ENCODE data around the gene BCAR3.
"Not testable (repeated sequence)": the region's sequence is repeated elsewhere in the genome, so short reads cannot be mapped to it uniquely, and the experiment has no call there.

Gene BCAR3

GRCh38 chr1:93559045-93559444 lies 122.6 kb downstream of the BCAR3 start:
- H3K9me3 Mint-ChIP-seq, result no peaks in the 10 kb centered on the region
- peaks cover 12% of the 10 kb centered on the region for H3K4me1 Mint-ChIP-seq (ENCODE audit: low read depth)
- no peak overlapping the region for H3K4me3 Mint-ChIP-seq
- H3K27ac Mint-ChIP-seq, result no peak overlapping the region
- H3K36me3 Mint-ChIP-seq (ENCODE audit: low read depth), result no peaks in the 10 kb centered on the region
- no peak for DNase-seq
- H3K27me3 Mint-ChIP-seq, result peaks cover 8% of the 10 kb centered on the region

DNA sequence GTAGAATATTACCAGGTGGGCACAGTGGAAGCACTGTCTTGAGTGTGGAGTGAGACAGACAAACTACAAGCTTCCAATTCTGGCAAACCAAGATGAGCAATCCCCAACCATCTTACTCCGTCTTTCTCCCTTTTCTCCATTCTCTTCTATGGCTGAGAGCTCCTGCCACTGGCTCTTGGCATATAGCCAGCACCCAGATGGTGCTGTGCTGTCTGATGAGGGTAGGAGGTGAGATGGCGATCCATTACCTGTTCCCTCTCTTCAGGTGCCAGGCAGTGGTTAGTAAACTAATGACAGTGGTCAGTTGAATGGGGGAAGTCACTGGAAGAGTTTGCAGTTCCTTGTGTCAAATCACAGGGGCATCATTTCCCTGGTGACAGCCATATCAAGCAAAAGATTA lies 125.3 kb downstream of the BCAR3 start:
- H3K36me3 Mint-ChIP-seq (ENCODE audit: low read depth), result no peaks in the 10 kb centered on the region
- no peaks in the 10 kb centered on the region for H3K9me3 Mint-ChIP-seq
- no peak overlapping the region for H3K27ac Mint-ChIP-seq
- DNase-seq, result no peak
- peaks cover 18% of the 10 kb centered on the region for H3K4me1 Mint-ChIP-seq (ENCODE audit: low read depth)
- H3K4me3 Mint-ChIP-seq, result no peak overlapping the region
- peaks cover 8% of the 10 kb centered on the region for H3K27me3 Mint-ChIP-seq

GRCh38 chr1:93554883-93555872 lies 126.5 kb downstream of the BCAR3 start:
- no peak overlapping the region for H3K27ac Mint-ChIP-seq
- peaks cover 8% of the 10 kb centered on the region for H3K27me3 Mint-ChIP-seq
- no peaks in the 10 kb centered on the region for H3K9me3 Mint-ChIP-seq
- H3K36me3 Mint-ChIP-seq (ENCODE audit: low read depth), result no peaks in the 10 kb centered on the region
- peaks cover 18% of the 10 kb centered on the region for H3K4me1 Mint-ChIP-seq (ENCODE audit: low read depth)
- H3K4me3 Mint-ChIP-seq, result no peak overlapping the region
- DNase-seq, result no peak

DNA sequence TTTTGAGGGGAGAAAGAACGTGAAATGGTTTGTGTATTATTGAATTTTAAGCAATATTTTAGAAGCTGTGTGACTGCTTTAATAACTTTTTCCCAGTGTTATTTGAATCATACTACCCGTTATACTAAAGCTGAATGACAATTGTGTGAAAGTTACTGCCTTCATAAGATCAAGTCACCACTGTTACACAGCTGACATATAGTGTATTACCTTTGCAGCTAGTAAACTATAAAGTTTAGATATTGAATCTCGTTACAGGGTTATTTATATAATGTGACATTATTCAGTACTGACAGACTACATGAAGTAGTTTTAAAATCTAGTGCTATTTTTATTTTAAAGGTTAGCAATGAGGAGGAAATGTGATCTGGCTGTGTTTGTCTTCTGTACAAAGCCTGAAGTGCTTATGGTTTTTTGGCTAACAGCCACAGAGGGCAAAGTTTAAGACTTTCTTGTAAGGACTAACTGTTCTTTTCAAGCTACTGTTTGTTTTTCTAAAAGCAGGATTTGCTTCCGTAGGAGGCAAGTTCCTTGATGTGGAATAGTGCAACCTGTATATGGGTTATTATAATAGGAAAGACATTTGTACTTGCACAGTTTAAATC lies 127.6 kb downstream of the BCAR3 start:
- H3K4me1 Mint-ChIP-seq (ENCODE audit: low read depth), result peaks cover 18% of the 10 kb centered on the region
- not testable (repeated sequence) for DNase-seq; H3K27ac Mint-ChIP-seq; H3K9me3 Mint-ChIP-seq; H3K36me3 Mint-ChIP-seq (ENCODE audit: low read depth); H3K27me3 Mint-ChIP-seq; H3K4me3 Mint-ChIP-seq

- DNase-seq, result no peak
- H3K4me1 Mint-ChIP-seq (ENCODE audit: low read depth), result peaks cover 16% of the 10 kb centered on the region
- peaks cover 8% of the 10 kb centered on the region for H3K27me3 Mint-ChIP-seq
Measured at GRCh38 chr1:93552741-93553455, 128.7 kb downstream of the BCAR3 start.

GRCh38 chr1:93549811-93550210 lies 131.8 kb downstream of the BCAR3 start:
- Mint-ChIP-seq H3K27ac (no peak overlapping the region), H3K36me3 (ENCODE audit: low read depth) (no peaks in the 10 kb centered on the region), H3K9me3 (no peaks in the 10 kb centered on the region), H3K4me3 (no peak overlapping the region), H3K4me1 (ENCODE audit: low read depth) (peaks cover 9% of the 10 kb centered on the region), H3K27me3 (peaks cover 4% of the 10 kb centered on the region)
- no peak for DNase-seq

More at GRCh38 chr1:93552741-93553455, 128.7 kb downstream of the BCAR3 start:
- Mint-ChIP-seq H3K4me3 (no peak overlapping the region), H3K9me3 (no peaks in the 10 kb centered on the region), H3K36me3 (ENCODE audit: low read depth) (no peaks in the 10 kb centered on the region), H3K27ac (no peak overlapping the region)

DNA sequence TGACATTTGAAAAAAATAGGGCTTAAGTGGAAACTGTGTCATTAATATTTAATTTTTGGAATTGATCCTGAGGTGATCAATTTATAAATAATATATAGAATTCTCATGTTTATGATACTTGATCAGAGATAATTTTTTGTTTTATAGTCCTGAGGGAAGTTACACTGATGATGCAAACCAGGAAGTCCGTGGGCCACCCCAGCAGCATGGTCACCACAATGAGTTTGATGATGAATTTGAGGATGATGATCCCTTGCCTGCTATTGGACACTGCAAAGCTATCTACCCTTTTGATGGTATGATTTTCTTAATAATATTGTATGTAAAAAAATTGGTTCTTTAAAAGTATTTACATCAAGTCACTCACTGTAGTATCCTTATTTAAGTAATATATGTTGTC lies 132.5 kb downstream of the BCAR3 start:
- Mint-ChIP-seq H3K36me3 (ENCODE audit: low read depth) (no peaks in the 10 kb centered on the region), H3K4me1 (ENCODE audit: low read depth) (peaks cover 6% of the 10 kb centered on the region), H3K9me3 (no peaks in the 10 kb centered on the region), H3K27ac (no peak overlapping the region), H3K27me3 (no peaks in the 10 kb centered on the region), H3K4me3 (no peak overlapping the region)
- no peak for DNase-seq

DNA sequence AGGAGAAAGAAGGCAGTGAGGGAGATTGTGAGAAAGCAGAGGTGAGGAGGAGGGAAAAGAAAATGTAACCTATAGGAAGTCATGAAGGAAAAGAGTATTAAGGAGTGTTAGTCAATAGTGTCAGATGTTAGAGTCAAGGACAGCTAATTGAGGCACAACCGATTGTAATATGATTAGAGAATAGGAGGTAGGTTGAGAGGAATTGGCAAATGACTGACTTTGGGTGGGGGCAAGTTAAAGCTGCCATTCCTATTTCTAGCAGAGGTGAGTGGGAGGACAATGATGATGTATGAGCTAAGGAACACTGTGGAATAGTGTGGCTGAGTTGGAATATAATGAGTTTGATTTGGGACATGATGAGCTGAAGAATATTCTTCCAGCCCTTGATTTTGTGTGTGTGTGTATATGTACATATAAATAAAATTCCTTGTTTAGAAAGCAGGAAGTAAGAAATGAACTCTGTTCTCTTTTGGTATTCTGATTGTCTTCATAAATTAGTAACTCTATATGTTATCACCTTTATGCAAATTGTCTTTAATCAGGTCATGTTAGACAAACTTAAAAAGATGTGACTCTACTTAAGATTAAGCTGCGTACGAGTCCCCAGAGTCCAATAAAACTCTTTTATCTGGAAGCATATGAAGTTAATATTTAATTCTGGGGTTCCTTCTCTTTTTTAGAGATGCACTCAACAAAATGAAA lies 135.3 kb downstream of the BCAR3 start:
- Mint-ChIP-seq H3K4me3 (no peak overlapping the region), H3K4me1 (ENCODE audit: low read depth) (no peaks in the 10 kb centered on the region), H3K9me3 (no peaks in the 10 kb centered on the region), H3K27me3 (no peaks in the 10 kb centered on the region), H3K36me3 (ENCODE audit: low read depth) (no peaks in the 10 kb centered on the region), H3K27ac (no peak overlapping the region)
- no peak for DNase-seq

- no peaks in the 10 kb centered on the region for H3K36me3 Mint-ChIP-seq (ENCODE audit: low read depth)
- no peaks in the 10 kb centered on the region for H3K27me3 Mint-ChIP-seq
- no peak overlapping the region for H3K27ac Mint-ChIP-seq
- DNase-seq, result no peak
- no peaks in the 10 kb centered on the region for H3K9me3 Mint-ChIP-seq
- peaks cover 5% of the 10 kb centered on the region for H3K4me1 Mint-ChIP-seq (ENCODE audit: low read depth)
- H3K4me3 Mint-ChIP-seq, result no peak overlapping the region
Measured at GRCh38 chr1:93542398-93542797, 139.2 kb downstream of the BCAR3 start.

- H3K9me3 Mint-ChIP-seq, result no peaks in the 10 kb centered on the region
- H3K4me1 Mint-ChIP-seq (ENCODE audit: low read depth), result peaks cover 5% of the 10 kb centered on the region
- no peaks in the 10 kb centered on the region for H3K27me3 Mint-ChIP-seq
- no peak overlapping the region for H3K27ac Mint-ChIP-seq
- no peak for DNase-seq
- H3K36me3 Mint-ChIP-seq (ENCODE audit: low read depth), result no peaks in the 10 kb centered on the region
- no peak overlapping the region for H3K4me3 Mint-ChIP-seq
Measured at GRCh38 chr1:93541045-93541444, 140.6 kb downstream of the BCAR3 start.

DNA sequence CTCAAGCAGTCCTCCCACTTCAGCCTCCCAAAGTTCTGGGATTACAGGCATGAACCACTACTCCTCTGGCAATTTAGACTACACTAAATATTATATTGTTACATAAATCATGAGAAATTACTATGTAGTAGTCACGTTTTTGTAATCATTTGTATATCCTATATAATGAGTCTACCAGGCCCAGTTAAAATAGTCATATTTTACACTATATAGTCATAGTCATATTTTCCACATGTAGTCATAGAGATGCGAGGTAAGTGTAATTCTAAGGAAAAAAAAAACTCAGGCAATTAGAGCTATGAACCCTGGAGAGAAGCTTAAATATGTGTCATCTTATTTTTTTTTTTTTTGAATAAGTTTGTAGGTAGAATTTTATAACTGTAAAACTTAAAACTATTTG lies 143.7 kb downstream of the BCAR3 start:
- DNase-seq, result no peak
- no peak overlapping the region for H3K4me3 Mint-ChIP-seq
- H3K9me3 Mint-ChIP-seq, result no peaks in the 10 kb centered on the region
- no peak overlapping the region for H3K27ac Mint-ChIP-seq
- peaks cover 5% of the 10 kb centered on the region for H3K4me1 Mint-ChIP-seq (ENCODE audit: low read depth)
- H3K27me3 Mint-ChIP-seq, result no peaks in the 10 kb centered on the region
- no peaks in the 10 kb centered on the region for H3K36me3 Mint-ChIP-seq (ENCODE audit: low read depth)

DNA sequence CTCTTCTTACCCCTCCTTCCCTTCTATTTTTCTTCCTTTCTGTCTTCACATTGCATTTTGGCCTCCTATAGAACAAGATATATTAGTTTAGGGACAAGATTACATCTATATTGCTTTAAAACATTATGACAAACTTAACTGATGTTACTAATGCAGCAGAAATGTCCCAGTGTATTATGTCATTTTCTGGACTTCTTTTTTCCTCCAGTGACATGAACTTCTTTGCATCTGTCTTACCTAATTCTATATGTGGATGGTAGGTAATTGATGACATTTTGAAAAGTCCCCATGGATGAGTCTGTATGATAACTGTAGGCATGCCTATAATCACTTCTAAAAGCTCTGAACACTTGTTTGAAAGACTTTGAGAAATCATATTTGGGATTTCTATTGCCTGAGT lies 144.2 kb downstream of the BCAR3 start:
- Mint-ChIP-seq H3K9me3 (no peaks in the 10 kb centered on the region), H3K4me3 (no peak overlapping the region), H3K27me3 (no peaks in the 10 kb centered on the region), H3K27ac (no peak overlapping the region), H3K36me3 (ENCODE audit: low read depth) (no peaks in the 10 kb centered on the region), H3K4me1 (ENCODE audit: low read depth) (peaks cover 5% of the 10 kb centered on the region)
- no peak for DNase-seq

DNA sequence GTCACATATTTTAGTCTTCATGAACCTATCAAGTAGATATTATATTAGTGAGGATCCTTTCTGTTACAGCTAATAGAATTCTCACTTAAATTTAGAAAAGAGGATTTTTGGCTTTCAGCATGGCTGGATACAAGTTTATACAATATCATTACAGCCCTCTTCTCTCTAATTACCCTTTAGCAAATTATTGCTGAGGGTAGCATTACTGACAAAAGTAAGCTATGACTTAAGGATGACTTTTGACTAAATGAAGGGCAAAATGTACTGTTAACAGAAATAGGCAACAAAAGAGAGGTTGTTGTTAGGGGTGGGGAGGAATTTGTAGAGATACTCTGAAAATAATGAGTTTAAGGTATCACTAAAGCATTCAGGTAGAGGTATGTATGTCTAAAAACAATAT lies 148.0 kb downstream of the BCAR3 start:
- Mint-ChIP-seq H3K9me3 (no peaks in the 10 kb centered on the region), H3K27ac (no peak overlapping the region)
- DNase-seq, result no peak

GRCh38 chr1:93532780-93533378 lies 148.8 kb downstream of the BCAR3 start:
- H3K36me3 Mint-ChIP-seq (ENCODE audit: low read depth), result no peaks in the 10 kb centered on the region
- no peaks in the 10 kb centered on the region for H3K27me3 Mint-ChIP-seq
- peaks cover under 1% of the 10 kb centered on the region for H3K4me1 Mint-ChIP-seq (ENCODE audit: low read depth)
- H3K4me3 Mint-ChIP-seq, result no peak overlapping the region
- DNase-seq, result no peak
- no peaks in the 10 kb centered on the region for H3K9me3 Mint-ChIP-seq
- H3K27ac Mint-ChIP-seq, result no peak overlapping the region

More for the DNA sequence above, 148.0 kb downstream of the BCAR3 start:
- H3K27me3 Mint-ChIP-seq, result no peaks in the 10 kb centered on the region
- H3K4me3 Mint-ChIP-seq, result no peak overlapping the region
- H3K36me3 Mint-ChIP-seq (ENCODE audit: low read depth), result no peaks in the 10 kb centered on the region
- peaks cover 5% of the 10 kb centered on the region for H3K4me1 Mint-ChIP-seq (ENCODE audit: low read depth)

All from activated T-cell treated with anti-CD3 and anti-CD28 coated beads, Interleukin-2, amount 50 U/mL, for 24 hours (primary cell).